Liver (tissue), 9 donors: ENCODE results near the gene CFAP97D1. TPM values are rescaled to one million over a fixed set of nuclear protein-coding genes. Genes with fewer than 3 reads are reported as not detected.

Source experiments
- DNase-seq: peaks from one replicate; pipeline ENCODE4 v3.0.0-alpha.2; 2017; ENCODE audit warnings: low spot score
- H3K27ac ChIP-seq, 2 donors: one replicate each; pipeline ENCODE4 v1.7.0; 2013; ENCODE audit warnings: inconsistent platforms in 2 of 2, low read length in 2 of 2, control low read depth in 1 of 2, low read depth in 1 of 2, mild to moderate bottlenecking in 1 of 2
- H3K27me3 ChIP-seq, 4 donors: one replicate each; pipeline versions ENCODE4 v1.6.1 to v1.7.0; 2013; ENCODE audit warnings: low read length in 3 of 4, inconsistent platforms in 1 of 4, mild to moderate bottlenecking in 1 of 4, moderate library complexity in 1 of 4; ENCODE audit not compliant: control insufficient read depth in 4 of 4, insufficient read depth in 4 of 4
- H3K36me3 ChIP-seq, 4 donors: one replicate each; pipeline versions ENCODE4 v1.6.1 to v1.7.0; 2013; ENCODE audit warnings: low read length in 3 of 4, mild to moderate bottlenecking in 3 of 4, low read depth in 1 of 4, moderate library complexity in 1 of 4; ENCODE audit not compliant: control insufficient read depth in 4 of 4, insufficient read depth in 3 of 4
- H3K4me1 ChIP-seq, 4 donors: one replicate each; pipeline versions ENCODE4 v1.6.1 to v1.7.0; 2013; ENCODE audit warnings: low read length in 3 of 4, mild to moderate bottlenecking in 3 of 4, moderate library complexity in 1 of 4; ENCODE audit not compliant: control insufficient read depth in 4 of 4, insufficient read depth in 4 of 4
- H3K4me3 ChIP-seq, 3 donors: one replicate each; pipeline versions ENCODE4 v1.6.1 to v1.7.0; 2013; ENCODE audit warnings: low read length in 3 of 3, control low read depth in 1 of 3, low read depth in 1 of 3, mild to moderate bottlenecking in 1 of 3
- H3K9ac ChIP-seq, 2 donors: one replicate each; pipeline ENCODE4 v1.7.0; 2013; ENCODE audit warnings: low read length in 2 of 2, mild to moderate bottlenecking in 2 of 2, moderate library complexity in 2 of 2, control low read depth in 1 of 2, low read depth in 1 of 2
- H3K9me3 ChIP-seq, 4 donors: one replicate each; pipeline versions ENCODE4 v1.6.1 to v1.7.0; 2013; ENCODE audit warnings: low read length in 3 of 4; ENCODE audit not compliant: control insufficient read depth in 4 of 4
- ATF3 ChIP-seq: IDR thresholded peaks from 2 replicates; pipeline ENCODE4 v1.6.1; 2016; ENCODE audit warnings: antibody characterized with exemption
- CTCF ChIP-seq: fragments of 150-350 bp; IDR thresholded peaks from 2 replicates; pipeline ENCODE4 v1.5.1; 2017; ENCODE audit warnings: improper control_type of control experiment, low read depth, low read length; ENCODE audit not compliant: missing input control
- FOXA1 ChIP-seq: IDR thresholded peaks from 2 replicates; pipeline ENCODE4 v1.6.1; 2016; ENCODE audit warnings: antibody characterized with exemption
- FOXA2 ChIP-seq: IDR thresholded peaks from 2 replicates; pipeline ENCODE4 v1.6.1; 2016; ENCODE audit warnings: antibody characterized with exemption
- GABPA ChIP-seq, 2 donors: IDR thresholded peaks in 1 of 2; conservative IDR thresholded peaks in 1 of 2; 2 replicates each; pipeline ENCODE4 v1.6.1; 2016; ENCODE audit warnings: antibody characterized with exemption in 2 of 2, mild to moderate bottlenecking in 1 of 2, moderate library complexity in 1 of 2
- HNF4G ChIP-seq: IDR thresholded peaks from 2 replicates; pipeline ENCODE4 v1.6.1; 2016; ENCODE audit warnings: antibody characterized with exemption
- JUND ChIP-seq, 2 donors: IDR thresholded peaks; 2 replicates each; pipeline ENCODE4 v1.6.1; 2016; ENCODE audit warnings: antibody characterized with exemption in 2 of 2
- MAX ChIP-seq: IDR thresholded peaks from 2 replicates; pipeline ENCODE4 v1.6.1; 2016; ENCODE audit warnings: antibody characterized with exemption
- RAD21 ChIP-seq, 2 donors: IDR thresholded peaks; 2 replicates each; pipeline ENCODE4 v1.6.1; 2016; ENCODE audit warnings: antibody characterized with exemption in 2 of 2, mild to moderate bottlenecking in 2 of 2
- REST ChIP-seq: IDR thresholded peaks from 2 replicates; pipeline ENCODE4 v1.6.1; 2016; ENCODE audit warnings: antibody characterized with exemption, mild to moderate bottlenecking
- RXRA ChIP-seq, 2 donors: IDR thresholded peaks; 2 replicates each; pipeline ENCODE4 v1.6.1; 2017 to 2018; ENCODE audit warnings: antibody characterized with exemption in 2 of 2, mild to moderate bottlenecking in 1 of 2
- SP1 ChIP-seq: IDR thresholded peaks from 2 replicates; pipeline ENCODE4 v1.6.1; 2018; ENCODE audit warnings: antibody characterized with exemption, mild to moderate bottlenecking
- TAF1 ChIP-seq: conservative IDR thresholded peaks from 2 replicates; pipeline ENCODE4 v1.6.1; 2016; ENCODE audit warnings: antibody characterized with exemption, mild to moderate bottlenecking
- YY1 ChIP-seq: IDR thresholded peaks from 2 replicates; pipeline ENCODE4 v1.6.1; 2016; ENCODE audit warnings: antibody characterized with exemption, mild to moderate bottlenecking
- ZBTB33 ChIP-seq: IDR thresholded peaks from 2 replicates; pipeline ENCODE4 v1.6.1; 2016; ENCODE audit warnings: antibody characterized with exemption
- WGBS: extraction: QIAGEN DNeasy Blood & Tissue Kit; methylation state at CpG from one replicate; pipeline ENCODE4 v1.1.7; 2013; 5-methylcytosine and 5-hydroxymethylcytosine counted together
- polyA plus RNA-seq, 2 donors: library from polyadenylated mRNA; stranded (reverse) in 1 of 2; unstranded in 1 of 2; fragments of 200-250 nt in 1 of 2; fragments of >200 nt in 1 of 2; fragmentation: Nextera tagmentation in 1 of 2; extraction: Ambion mirVana in 1 of 2; gene quantifications; one replicate each; pipeline versions ENCODE4 v1.2.1 to v1.2.3, GENCODE V29; 2013 to 2015
- total RNA-seq, 2 donors: library from RNA; depleted of rRNA; stranded (reverse); fragments of >200 nt; gene quantifications; one replicate each; pipeline ENCODE4 v1.2.3, GENCODE V29; 2014
- donor health status: healthy.
- donor health status: healthy.
- donor health status: healthy.
- donor health status: healthy.
- donor health status: healthy.

The CFAP97D1 gene
- total and polyA plus RNA-seq, 4 donors: 0.08 TPM; not detected in 3

- H3K9me3 ChIP-seq: no peaks in the 10 kb centered on the region
- DNase-seq: no peak
- TF ChIP-seq SP1 (no peak), GABPA (IDR thresholded peaks at IDR 0.05 in 1 of 2, conservative IDR thresholded peaks at IDR 0.05 in 1 of 2) (no peak), FOXA1 (no peak), REST (no peak), ATF3 (no peak), JUND (IDR thresholded peaks at IDR 0.05) (no peak), YY1 (no peak), RAD21 (IDR thresholded peaks at IDR 0.05) (no peak), CTCF (no peak), MAX (no peak), FOXA2 (no peak), RXRA (IDR thresholded peaks at IDR 0.05) (no peak), TAF1 (no peak), HNF4G (no peak)
- H3K9ac ChIP-seq: no peak overlapping the region
- no peaks in the 10 kb centered on the region for H3K27me3 ChIP-seq
- H3K4me3 ChIP-seq: no peak overlapping the region
- H3K27ac ChIP-seq: no peak overlapping the region
- no peaks in the 10 kb centered on the region for H3K36me3 ChIP-seq
- no peaks in the 10 kb centered on the region for H3K4me1 ChIP-seq
- 89% methylated on average over 10 of the region's 10 CpGs for WGBS
Observed at GRCh38 chr17:43823350-43824084, 43.3 kb downstream of the CFAP97D1 start.

- Histone ChIP-seq H3K4me1 (no peaks in the 10 kb centered on the region), H3K9ac (no peak overlapping the region), H3K36me3 (no peaks in the 10 kb centered on the region), H3K27ac (no peak overlapping the region), H3K27me3 (no peaks in the 10 kb centered on the region), H3K4me3 (no peak overlapping the region), H3K9me3 (no peaks in the 10 kb centered on the region)
- 95% methylated on average over 12 of the region's 12 CpGs for WGBS
- DNase-seq: no peak
- TF ChIP-seq MAX: no peak
- no peak for TF ChIP-seq HNF4G
- no peak for TF ChIP-seq ZBTB33
- no peak for TF ChIP-seq FOXA1
- TF ChIP-seq CTCF: no peak
- TF ChIP-seq TAF1: no peak
- no peak for TF ChIP-seq JUND (IDR thresholded peaks at IDR 0.05)
- no peak for TF ChIP-seq YY1
- TF ChIP-seq GABPA (IDR thresholded peaks at IDR 0.05 in 1 of 2, conservative IDR thresholded peaks at IDR 0.05 in 1 of 2): no peak
- TF ChIP-seq REST: no peak
- no peak for TF ChIP-seq ATF3
Observed at GRCh38 chr17:43825567-43825966, 45.3 kb downstream of the CFAP97D1 start.
